WTC11 (cell line): Measurements from ENCODE around the gene CFAP97. TPM values are rescaled to one million over a fixed set of nuclear protein-coding genes. Genes with fewer than 3 reads are reported as not detected.

Experiments
- ATF1 ChIP-seq: sonication (generic); formaldehyde crosslinking; IDR thresholded peaks from 2 replicates; pipeline ENCODE4 v1.8.1; 2023; ENCODE audit warnings: mild to moderate bottlenecking, moderate library complexity, missing genetic modification reagents
- ESRRA ChIP-seq: sonication (generic); formaldehyde crosslinking; IDR thresholded peaks from 2 replicates; pipeline ENCODE4 v1.8.1; 2022; ENCODE audit warnings: mild to moderate bottlenecking, missing genetic modification reagents, borderline replicate concordance
- FOXK1 ChIP-seq: sonication (generic); formaldehyde crosslinking; IDR thresholded peaks from 2 replicates; pipeline ENCODE4 v1.8.0; 2022; ENCODE audit warnings: mild to moderate bottlenecking, moderate library complexity, missing genetic modification reagents
- FOXP1 ChIP-seq: sonication (generic); formaldehyde crosslinking; IDR thresholded peaks from 2 replicates; pipeline ENCODE4 v1.8.0; 2022; ENCODE audit warnings: missing genetic modification reagents, mild to moderate bottlenecking, moderate library complexity, borderline replicate concordance
- HMGA2 ChIP-seq: fragments of 250-450 bp; sonication (Bioruptor Pico); IDR thresholded peaks from 2 replicates; pipeline ENCODE4 v1.4.0; 2021; ENCODE audit warnings: mild to moderate bottlenecking, moderate library complexity
- OVOL2 ChIP-seq: fragments of 250-450 bp; sonication (Bioruptor Pico); IDR thresholded peaks from 2 replicates; pipeline ENCODE4 v1.9.0; 2021; ENCODE audit warnings: mild to moderate bottlenecking, borderline replicate concordance
- SMAD3 ChIP-seq: sonication (generic); formaldehyde crosslinking; IDR thresholded peaks from 2 replicates; pipeline ENCODE4 v1.8.0; 2022; ENCODE audit warnings: missing genetic modification reagents, mild to moderate bottlenecking, borderline replicate concordance
- SOX15 ChIP-seq: fragments of 250-450 bp; sonication (Bioruptor Pico); IDR thresholded peaks from 2 replicates; pipeline ENCODE4 v1.9.0; 2021; ENCODE audit warnings: mild to moderate bottlenecking
- ZNF423 ChIP-seq: fragments of 250-450 bp; sonication (Bioruptor Pico); IDR thresholded peaks from 2 replicates; pipeline ENCODE4 v2.1.2; 2022; ENCODE audit warnings: mild to moderate bottlenecking, moderate library complexity
- ZNF671 ChIP-seq: fragments of 250-450 bp; sonication (Bioruptor Pico); IDR thresholded peaks from 2 replicates; pipeline ENCODE4 v1.8.0; 2021; ENCODE audit warnings: mild to moderate bottlenecking
- total RNA-seq: library from RNA; stranded (reverse); gene quantifications from 3 replicates; pipeline ENCODE4 v1.2.3, GENCODE V29; 2021
- TF ChIP-seq, protein P1 (sequence below): sonication (generic); formaldehyde crosslinking; IDR thresholded peaks from 2 replicates; pipeline ENCODE4 v1.8.1; 2022; ENCODE audit warnings: mild to moderate bottlenecking, missing genetic modification reagents, moderate library complexity, borderline replicate concordance
- TF ChIP-seq, protein P2 (sequence below): sonication (generic); formaldehyde crosslinking; conservative IDR thresholded peaks from 2 replicates; pipeline ENCODE4 v1.8.1; 2023; ENCODE audit warnings: mild to moderate bottlenecking, low read depth, missing genetic modification reagents, moderate library complexity
- TF ChIP-seq, protein P3 (sequence below): sonication (generic); formaldehyde crosslinking; IDR thresholded peaks from 2 replicates; pipeline ENCODE4 v1.8.0; 2023; ENCODE audit warnings: missing genetic modification reagents, mild to moderate bottlenecking, borderline replicate concordance
- TF ChIP-seq, protein P4 (sequence below): sonication (generic); formaldehyde crosslinking; IDR thresholded peaks from 2 replicates; pipeline ENCODE4 v1.8.0; 2022; ENCODE audit warnings: missing genetic modification reagents
- TF ChIP-seq, protein P5 (sequence below): fragments of 250-450 bp; sonication (Bioruptor Pico); conservative IDR thresholded peaks from 2 replicates; pipeline ENCODE4 v1.9.0; 2021; ENCODE audit warnings: mild to moderate bottlenecking
- TF ChIP-seq, protein P6 (sequence below): sonication (generic); formaldehyde crosslinking; IDR thresholded peaks from 2 replicates; pipeline ENCODE4 v1.8.1; 2023; ENCODE audit warnings: mild to moderate bottlenecking, moderate library complexity, missing genetic modification reagents
- TF ChIP-seq, protein P7 (sequence below): fragments of 250-450 bp; sonication (Bioruptor Pico); IDR thresholded peaks from 2 replicates; pipeline ENCODE4 v2.1.2; 2022; ENCODE audit warnings: mild to moderate bottlenecking, moderate library complexity
- TF ChIP-seq, protein P8 (sequence below): sonication (generic); formaldehyde crosslinking; IDR thresholded peaks from 2 replicates; pipeline ENCODE4 v1.8.1; 2022; ENCODE audit warnings: low read depth, mild to moderate bottlenecking, moderate library complexity, missing genetic modification reagents, borderline replicate concordance

Gene CFAP97
- total RNA-seq, 1 experiment from 2014 or later: 40.3 TPM

DNA sequence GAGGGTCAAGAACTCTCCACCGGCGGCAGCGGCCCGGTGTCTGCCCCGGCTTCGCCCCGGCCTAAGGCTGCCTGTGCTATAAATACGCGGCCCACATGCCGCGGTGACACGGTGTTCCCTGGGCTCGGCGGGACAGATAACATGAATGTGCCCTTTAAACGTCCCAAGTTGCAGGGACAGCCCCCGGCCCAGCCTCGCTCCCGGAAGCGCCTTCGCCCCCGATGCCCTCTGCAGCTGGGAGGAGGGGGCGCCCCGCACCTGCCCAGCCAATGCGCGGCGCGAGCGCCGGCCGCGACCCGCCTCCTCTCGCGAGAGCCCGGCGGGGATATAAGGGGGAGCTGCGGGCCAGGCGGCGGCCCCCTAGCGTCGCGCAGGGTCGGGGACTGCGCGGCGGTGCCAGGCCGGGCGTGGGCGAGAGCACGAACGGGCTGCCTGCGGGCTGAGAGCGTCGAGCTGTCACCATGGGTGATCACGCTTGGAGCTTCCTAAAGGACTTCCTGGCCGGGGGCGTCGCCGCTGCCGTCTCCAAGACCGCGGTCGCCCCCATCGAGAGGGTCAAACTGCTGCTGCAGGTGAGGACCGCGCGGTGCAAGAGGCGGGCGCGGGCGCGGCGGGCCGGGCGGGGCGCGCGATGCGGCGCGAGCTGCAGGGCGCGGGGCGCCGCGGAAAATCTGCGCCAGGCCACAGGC is 60.7 kb downstream of the CFAP97 start, which contains the start of gene SLC25A4 (continued):
- peak; percentile 36; the same call in 1 of the 2 replicates for TF ChIP-seq SMAD3 (CRISPR knock-in tag)
- TF ChIP-seq, protein P1, sequence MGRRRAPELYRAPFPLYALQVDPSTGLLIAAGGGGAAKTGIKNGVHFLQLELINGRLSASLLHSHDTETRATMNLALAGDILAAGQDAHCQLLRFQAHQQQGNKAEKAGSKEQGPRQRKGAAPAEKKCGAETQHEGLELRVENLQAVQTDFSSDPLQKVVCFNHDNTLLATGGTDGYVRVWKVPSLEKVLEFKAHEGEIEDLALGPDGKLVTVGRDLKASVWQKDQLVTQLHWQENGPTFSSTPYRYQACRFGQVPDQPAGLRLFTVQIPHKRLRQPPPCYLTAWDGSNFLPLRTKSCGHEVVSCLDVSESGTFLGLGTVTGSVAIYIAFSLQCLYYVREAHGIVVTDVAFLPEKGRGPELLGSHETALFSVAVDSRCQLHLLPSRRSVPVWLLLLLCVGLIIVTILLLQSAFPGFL (CRISPR knock-in tag): peak; percentile 78; the same call in 1 of the 2 replicates
- TF ChIP-seq, protein P2, sequence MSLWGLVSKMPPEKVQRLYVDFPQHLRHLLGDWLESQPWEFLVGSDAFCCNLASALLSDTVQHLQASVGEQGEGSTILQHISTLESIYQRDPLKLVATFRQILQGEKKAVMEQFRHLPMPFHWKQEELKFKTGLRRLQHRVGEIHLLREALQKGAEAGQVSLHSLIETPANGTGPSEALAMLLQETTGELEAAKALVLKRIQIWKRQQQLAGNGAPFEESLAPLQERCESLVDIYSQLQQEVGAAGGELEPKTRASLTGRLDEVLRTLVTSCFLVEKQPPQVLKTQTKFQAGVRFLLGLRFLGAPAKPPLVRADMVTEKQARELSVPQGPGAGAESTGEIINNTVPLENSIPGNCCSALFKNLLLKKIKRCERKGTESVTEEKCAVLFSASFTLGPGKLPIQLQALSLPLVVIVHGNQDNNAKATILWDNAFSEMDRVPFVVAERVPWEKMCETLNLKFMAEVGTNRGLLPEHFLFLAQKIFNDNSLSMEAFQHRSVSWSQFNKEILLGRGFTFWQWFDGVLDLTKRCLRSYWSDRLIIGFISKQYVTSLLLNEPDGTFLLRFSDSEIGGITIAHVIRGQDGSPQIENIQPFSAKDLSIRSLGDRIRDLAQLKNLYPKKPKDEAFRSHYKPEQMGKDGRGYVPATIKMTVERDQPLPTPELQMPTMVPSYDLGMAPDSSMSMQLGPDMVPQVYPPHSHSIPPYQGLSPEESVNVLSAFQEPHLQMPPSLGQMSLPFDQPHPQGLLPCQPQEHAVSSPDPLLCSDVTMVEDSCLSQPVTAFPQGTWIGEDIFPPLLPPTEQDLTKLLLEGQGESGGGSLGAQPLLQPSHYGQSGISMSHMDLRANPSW (CRISPR knock-in tag): no peak
- TF ChIP-seq, protein P3, sequence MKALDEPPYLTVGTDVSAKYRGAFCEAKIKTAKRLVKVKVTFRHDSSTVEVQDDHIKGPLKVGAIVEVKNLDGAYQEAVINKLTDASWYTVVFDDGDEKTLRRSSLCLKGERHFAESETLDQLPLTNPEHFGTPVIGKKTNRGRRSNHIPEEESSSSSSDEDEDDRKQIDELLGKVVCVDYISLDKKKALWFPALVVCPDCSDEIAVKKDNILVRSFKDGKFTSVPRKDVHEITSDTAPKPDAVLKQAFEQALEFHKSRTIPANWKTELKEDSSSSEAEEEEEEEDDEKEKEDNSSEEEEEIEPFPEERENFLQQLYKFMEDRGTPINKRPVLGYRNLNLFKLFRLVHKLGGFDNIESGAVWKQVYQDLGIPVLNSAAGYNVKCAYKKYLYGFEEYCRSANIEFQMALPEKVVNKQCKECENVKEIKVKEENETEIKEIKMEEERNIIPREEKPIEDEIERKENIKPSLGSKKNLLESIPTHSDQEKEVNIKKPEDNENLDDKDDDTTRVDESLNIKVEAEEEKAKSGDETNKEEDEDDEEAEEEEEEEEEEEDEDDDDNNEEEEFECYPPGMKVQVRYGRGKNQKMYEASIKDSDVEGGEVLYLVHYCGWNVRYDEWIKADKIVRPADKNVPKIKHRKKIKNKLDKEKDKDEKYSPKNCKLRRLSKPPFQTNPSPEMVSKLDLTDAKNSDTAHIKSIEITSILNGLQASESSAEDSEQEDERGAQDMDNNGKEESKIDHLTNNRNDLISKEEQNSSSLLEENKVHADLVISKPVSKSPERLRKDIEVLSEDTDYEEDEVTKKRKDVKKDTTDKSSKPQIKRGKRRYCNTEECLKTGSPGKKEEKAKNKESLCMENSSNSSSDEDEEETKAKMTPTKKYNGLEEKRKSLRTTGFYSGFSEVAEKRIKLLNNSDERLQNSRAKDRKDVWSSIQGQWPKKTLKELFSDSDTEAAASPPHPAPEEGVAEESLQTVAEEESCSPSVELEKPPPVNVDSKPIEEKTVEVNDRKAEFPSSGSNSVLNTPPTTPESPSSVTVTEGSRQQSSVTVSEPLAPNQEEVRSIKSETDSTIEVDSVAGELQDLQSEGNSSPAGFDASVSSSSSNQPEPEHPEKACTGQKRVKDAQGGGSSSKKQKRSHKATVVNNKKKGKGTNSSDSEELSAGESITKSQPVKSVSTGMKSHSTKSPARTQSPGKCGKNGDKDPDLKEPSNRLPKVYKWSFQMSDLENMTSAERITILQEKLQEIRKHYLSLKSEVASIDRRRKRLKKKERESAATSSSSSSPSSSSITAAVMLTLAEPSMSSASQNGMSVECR: peak; percentile 79; the same call in 1 of the 2 replicates
- TF ChIP-seq ESRRA (CRISPR knock-in tag): peak; percentile 87
- TF ChIP-seq, protein P4, sequence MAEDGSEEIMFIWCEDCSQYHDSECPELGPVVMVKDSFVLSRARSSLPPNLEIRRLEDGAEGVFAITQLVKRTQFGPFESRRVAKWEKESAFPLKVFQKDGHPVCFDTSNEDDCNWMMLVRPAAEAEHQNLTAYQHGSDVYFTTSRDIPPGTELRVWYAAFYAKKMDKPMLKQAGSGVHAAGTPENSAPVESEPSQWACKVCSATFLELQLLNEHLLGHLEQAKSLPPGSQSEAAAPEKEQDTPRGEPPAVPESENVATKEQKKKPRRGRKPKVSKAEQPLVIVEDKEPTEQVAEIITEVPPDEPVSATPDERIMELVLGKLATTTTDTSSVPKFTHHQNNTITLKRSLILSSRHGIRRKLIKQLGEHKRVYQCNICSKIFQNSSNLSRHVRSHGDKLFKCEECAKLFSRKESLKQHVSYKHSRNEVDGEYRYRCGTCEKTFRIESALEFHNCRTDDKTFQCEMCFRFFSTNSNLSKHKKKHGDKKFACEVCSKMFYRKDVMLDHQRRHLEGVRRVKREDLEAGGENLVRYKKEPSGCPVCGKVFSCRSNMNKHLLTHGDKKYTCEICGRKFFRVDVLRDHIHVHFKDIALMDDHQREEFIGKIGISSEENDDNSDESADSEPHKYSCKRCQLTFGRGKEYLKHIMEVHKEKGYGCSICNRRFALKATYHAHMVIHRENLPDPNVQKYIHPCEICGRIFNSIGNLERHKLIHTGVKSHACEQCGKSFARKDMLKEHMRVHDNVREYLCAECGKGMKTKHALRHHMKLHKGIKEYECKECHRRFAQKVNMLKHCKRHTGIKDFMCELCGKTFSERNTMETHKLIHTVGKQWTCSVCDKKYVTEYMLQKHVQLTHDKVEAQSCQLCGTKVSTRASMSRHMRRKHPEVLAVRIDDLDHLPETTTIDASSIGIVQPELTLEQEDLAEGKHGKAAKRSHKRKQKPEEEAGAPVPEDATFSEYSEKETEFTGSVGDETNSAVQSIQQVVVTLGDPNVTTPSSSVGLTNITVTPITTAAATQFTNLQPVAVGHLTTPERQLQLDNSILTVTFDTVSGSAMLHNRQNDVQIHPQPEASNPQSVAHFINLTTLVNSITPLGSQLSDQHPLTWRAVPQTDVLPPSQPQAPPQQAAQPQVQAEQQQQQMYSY (CRISPR knock-in tag): peak; percentile 29; the same call in 1 of the 2 replicates
- TF ChIP-seq, protein P5, sequence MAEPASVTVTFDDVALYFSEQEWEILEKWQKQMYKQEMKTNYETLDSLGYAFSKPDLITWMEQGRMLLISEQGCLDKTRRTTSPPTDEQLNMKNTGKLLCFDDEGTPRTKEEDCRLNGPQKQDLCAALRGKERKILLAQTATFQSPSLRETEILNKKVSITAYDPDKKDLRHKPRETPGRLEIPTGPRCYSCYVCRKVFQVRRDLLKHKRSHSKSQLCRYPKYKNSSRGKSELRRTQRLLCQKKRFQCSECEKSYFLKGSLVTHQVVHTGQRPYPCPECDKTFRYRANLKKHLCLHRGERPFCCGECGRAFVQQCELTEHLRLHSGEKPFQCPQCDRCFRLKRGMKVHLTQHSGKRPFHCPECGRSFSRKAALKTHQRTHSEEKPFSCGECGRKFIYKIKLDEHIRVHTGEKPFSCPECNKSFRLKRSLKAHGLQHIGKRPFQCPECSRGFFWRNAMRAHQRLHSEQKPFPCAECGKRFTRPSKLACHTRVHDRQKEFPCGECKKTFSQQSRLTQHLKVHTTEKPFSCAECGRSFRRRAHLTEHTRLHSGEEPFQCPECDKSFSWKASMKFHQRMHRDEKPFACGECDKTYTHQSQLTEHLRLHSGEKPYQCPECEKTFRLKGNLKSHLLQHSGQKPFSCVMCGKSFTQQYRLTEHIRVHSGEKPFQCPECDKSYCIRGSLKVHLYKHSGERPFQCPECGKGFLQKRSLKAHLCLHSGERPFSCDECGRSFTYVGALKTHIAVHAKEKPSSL (CRISPR knock-in tag): no peak
- TF ChIP-seq ZNF671 (CRISPR knock-in tag): no peak
- TF ChIP-seq, protein P6, sequence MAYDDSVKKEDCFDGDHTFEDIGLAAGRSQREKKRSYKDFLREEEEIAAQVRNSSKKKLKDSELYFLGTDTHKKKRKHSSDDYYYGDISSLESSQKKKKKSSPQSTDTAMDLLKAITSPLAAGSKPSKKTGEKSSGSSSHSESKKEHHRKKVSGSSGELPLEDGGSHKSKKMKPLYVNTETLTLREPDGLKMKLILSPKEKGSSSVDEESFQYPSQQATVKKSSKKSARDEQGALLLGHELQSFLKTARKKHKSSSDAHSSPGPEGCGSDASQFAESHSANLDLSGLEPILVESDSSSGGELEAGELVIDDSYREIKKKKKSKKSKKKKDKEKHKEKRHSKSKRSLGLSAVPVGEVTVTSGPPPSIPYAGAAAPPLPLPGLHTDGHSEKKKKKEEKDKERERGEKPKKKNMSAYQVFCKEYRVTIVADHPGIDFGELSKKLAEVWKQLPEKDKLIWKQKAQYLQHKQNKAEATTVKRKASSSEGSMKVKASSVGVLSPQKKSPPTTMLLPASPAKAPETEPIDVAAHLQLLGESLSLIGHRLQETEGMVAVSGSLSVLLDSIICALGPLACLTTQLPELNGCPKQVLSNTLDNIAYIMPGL: peak; percentile 96
- TF ChIP-seq, protein P7, sequence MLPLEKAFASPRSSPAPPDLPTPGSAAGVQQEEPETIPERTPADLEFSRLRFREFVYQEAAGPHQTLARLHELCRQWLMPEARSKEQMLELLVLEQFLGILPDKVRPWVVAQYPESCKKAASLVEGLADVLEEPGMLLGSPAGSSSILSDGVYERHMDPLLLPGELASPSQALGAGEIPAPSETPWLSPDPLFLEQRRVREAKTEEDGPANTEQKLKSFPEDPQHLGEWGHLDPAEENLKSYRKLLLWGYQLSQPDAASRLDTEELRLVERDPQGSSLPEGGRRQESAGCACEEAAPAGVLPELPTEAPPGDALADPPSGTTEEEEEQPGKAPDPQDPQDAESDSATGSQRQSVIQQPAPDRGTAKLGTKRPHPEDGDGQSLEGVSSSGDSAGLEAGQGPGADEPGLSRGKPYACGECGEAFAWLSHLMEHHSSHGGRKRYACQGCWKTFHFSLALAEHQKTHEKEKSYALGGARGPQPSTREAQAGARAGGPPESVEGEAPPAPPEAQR (CRISPR knock-in tag): no peak
- TF ChIP-seq SOX15: no peak
- peak; percentile 76; the same call in 1 of the 2 replicates for TF ChIP-seq FOXK1 (CRISPR knock-in tag)
- no peak for TF ChIP-seq HMGA2 (CRISPR knock-in tag)
- no peak for TF ChIP-seq OVOL2
- TF ChIP-seq ATF1 (CRISPR knock-in tag): no peak
- peak; percentile 23; the same call in 1 of the 2 replicates for TF ChIP-seq ZNF423 (CRISPR knock-in tag)
- TF ChIP-seq, protein P8, sequence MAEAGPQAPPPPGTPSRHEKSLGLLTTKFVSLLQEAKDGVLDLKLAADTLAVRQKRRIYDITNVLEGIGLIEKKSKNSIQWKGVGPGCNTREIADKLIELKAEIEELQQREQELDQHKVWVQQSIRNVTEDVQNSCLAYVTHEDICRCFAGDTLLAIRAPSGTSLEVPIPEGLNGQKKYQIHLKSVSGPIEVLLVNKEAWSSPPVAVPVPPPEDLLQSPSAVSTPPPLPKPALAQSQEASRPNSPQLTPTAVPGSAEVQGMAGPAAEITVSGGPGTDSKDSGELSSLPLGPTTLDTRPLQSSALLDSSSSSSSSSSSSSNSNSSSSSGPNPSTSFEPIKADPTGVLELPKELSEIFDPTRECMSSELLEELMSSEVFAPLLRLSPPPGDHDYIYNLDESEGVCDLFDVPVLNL (CRISPR knock-in tag): 0 out of 2 replicates have a peak, but pooled peaks have one; percentile 4
- peak; percentile 93 for TF ChIP-seq FOXP1
